Measurements from ENCODE around the gene GNB3.
"Not testable (repeated sequence)": the region's sequence is repeated elsewhere in the genome, so short reads cannot be mapped to it uniquely, and the experiment has no call there.

DNA sequence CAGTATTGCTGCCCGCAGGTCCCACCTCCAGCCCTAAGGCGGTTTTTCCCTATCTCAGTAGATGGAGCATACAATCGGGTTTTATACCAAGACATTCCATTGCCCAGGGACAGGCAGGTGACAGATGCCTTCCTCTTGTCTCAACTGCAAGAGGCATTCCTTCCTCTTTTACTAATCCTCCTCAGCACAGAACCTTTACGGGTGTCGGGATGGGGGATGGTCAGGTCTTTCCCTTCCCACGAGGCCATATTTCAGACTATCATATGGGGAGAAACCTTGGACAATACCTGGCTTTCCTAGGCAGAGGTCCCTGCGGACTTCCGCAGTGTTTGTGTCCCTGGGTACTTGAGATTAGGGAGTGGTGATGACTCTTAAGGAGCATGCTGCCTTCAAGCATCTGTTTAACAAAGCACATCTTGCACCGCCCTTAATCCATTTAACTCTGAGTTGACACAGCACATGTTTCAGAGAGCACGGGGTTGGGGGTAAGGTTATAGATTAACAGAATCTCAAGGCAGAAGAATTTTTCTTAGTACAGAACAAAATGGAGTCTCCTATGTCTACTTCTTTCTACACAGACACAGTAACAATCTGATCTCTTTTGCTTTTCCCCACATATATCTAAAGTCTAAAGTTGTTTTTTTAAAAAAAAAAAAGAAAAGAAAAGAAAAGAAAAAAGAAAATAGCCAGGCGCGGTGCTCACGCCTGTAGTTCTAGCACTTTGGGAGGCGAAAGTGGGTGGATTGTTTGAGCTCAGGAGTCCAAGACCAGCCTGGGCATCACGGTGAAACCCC, 45.7 kb downstream of the GNB3 start:
- TF ChIP-seq, protein P1, sequence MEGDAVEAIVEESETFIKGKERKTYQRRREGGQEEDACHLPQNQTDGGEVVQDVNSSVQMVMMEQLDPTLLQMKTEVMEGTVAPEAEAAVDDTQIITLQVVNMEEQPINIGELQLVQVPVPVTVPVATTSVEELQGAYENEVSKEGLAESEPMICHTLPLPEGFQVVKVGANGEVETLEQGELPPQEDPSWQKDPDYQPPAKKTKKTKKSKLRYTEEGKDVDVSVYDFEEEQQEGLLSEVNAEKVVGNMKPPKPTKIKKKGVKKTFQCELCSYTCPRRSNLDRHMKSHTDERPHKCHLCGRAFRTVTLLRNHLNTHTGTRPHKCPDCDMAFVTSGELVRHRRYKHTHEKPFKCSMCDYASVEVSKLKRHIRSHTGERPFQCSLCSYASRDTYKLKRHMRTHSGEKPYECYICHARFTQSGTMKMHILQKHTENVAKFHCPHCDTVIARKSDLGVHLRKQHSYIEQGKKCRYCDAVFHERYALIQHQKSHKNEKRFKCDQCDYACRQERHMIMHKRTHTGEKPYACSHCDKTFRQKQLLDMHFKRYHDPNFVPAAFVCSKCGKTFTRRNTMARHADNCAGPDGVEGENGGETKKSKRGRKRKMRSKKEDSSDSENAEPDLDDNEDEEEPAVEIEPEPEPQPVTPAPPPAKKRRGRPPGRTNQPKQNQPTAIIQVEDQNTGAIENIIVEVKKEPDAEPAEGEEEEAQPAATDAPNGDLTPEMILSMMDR (IDR thresholded peaks at IDR 0.05): not testable (repeated sequence)
- not testable (repeated sequence) for TF ChIP-seq POLR2A (IDR thresholded peaks at IDR 0.05)

All from ovary (tissue), 3 donors.